NCI-H226 (cell line): ENCODE data around the gene RHEB.
A peak's percentile ranks its signal among the peaks of the same experiment; 100 is the strongest.

Source experiments
- DNase-seq: peaks from one replicate; pipeline ENCODE4 v3.0.0-alpha.2; 2015

Gene RHEB

DNA sequence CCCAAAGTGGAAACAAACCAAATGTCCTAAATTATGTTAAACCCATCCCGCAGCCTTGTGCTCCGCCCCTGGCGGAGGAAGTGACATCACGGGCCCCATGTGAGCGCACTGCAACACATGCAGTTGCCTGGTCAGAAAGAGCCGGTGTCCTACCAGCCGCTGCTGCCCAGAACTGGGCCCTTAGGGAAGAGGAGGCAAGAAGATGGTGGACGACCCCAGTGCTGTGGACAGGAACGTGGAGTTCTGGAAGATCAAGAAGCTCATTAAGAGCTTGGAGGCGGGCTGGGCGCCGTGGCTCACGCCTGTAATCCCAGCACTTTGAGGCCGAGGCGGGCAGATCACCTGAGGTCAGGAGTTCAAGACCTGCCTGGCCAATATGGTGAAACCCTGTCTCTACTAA lies 18.0 kb downstream of the RHEB start:
- no peak for DNase-seq

DNA sequence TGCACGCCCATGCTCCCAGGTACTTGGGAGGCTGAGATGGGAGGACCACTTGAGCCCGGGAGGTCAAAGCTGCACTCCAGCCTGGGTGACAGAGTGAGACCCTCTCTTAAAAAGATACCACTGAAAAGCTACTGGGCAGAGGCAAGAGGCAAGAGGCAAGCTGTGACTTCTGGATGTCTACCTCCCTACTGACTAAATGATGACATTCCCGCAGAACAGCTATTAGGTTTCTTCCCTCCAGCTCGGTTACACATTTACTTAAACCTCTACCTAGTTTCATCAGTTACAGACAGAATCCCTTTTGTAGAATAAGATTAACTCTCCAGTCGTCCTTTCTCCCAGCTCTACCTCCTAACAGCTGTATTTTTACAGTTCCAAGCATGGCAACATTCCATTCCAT lies 21.2 kb downstream of the RHEB start:
- no peak for DNase-seq

GRCh38 chr7:151497306-151497871 lies 22.3 kb downstream of the RHEB start:
- DNase-seq: no peak

DNA sequence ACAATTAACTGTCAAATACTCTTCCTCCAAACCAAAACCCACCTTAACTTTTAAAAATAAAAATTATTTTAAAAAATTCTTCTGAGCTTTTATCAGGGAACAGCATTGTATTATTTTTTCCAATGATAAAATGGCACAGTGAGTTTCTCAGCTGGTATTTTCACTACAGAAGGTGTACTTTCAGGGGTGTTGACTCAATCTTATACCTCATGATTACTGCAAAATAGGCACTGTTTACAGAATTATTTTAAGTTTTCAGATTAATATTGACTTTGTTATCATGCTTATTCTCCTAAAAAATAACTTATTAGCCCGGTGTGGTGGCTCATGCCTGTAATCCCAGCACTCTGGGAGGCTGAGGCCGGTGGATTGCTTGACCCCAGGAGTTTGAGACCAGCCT lies 24.3 kb downstream of the RHEB start:
- no peak for DNase-seq

DNA sequence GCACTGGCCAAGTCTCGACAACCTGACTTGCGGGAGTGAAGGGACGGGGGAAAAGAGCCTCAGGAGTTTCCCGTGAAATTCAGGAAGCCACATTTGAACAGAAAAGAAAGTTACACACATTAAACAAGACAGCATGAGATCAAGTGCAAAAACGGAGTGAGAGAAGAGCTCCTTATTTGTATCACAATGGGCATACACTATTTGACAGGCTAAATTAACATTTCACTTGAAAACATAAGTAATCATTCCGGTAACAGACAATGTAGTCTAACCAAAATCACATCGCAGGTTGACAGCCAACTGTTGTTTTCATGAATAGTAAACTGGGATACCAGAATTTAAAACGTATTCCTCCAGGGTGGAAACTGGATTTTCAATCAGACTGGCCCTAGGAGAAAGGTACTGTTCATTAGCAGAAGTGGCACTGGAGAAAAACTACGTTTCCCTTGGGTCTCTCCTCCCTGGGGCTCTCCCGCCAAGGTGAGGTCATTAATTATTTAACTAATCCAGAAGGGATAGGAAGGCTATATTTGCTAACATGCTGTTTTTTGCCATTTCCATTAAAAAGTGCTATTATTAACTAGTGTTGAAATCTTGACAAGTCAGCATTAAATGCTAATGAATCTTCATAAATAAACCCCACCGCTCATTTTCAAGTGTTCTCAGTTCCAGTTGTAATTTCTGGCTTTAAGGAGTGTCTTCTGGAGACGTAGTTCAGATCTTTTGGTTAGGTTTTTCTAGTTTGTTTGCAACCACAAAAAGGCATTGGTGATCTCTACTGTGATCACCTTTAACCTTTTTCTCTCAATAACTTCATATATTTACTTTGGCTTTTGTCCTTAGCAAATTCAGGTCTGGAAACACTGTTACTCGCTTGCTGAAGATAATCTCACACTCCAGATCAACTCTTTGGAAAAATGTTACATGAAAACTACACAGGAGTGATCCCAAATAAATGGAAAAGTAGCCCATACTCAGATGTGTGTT lies 25.1 kb downstream of the RHEB start:
- DNase-seq: no peak

- DNase-seq: no peak
These were observed 26.6 kb downstream of the RHEB start for GRCh38 chr7:151493083-151493482.

- DNase-seq: peak; percentile 97
These were observed 27.8 kb downstream of the RHEB start for GRCh38 chr7:151491859-151492258.

GRCh38 chr7:151490456-151491105 lies 29.1 kb downstream of the RHEB start:
- DNase-seq: no peak

DNA sequence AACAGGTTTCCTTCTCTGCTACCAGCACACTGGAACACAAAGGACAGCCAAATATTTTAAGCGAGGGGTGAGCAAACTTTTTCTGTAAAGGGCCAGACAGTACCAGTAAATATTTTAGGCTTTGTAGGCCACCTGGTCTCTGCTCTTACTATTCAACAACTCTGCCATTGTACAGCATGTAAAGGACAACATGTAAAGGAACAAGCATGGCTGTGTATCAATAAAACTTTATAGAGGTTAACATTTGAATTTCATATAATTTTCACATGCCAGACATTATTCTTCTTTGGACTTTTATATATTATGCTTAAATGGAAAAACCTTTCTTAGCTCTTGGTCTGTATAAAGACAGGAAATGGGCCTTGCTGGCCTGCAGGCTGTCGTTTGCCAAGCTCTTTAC lies 30.2 kb downstream of the RHEB start:
- DNase-seq: no peak

- DNase-seq: no peak
These were observed 31.6 kb downstream of the RHEB start for GRCh38 chr7:151488096-151488495.

- no peak for DNase-seq
These were observed 32.5 kb downstream of the RHEB start for GRCh38 chr7:151487228-151487627.

GRCh38 chr7:151486074-151486473 lies 33.6 kb downstream of the RHEB start:
- DNase-seq: no peak

DNA sequence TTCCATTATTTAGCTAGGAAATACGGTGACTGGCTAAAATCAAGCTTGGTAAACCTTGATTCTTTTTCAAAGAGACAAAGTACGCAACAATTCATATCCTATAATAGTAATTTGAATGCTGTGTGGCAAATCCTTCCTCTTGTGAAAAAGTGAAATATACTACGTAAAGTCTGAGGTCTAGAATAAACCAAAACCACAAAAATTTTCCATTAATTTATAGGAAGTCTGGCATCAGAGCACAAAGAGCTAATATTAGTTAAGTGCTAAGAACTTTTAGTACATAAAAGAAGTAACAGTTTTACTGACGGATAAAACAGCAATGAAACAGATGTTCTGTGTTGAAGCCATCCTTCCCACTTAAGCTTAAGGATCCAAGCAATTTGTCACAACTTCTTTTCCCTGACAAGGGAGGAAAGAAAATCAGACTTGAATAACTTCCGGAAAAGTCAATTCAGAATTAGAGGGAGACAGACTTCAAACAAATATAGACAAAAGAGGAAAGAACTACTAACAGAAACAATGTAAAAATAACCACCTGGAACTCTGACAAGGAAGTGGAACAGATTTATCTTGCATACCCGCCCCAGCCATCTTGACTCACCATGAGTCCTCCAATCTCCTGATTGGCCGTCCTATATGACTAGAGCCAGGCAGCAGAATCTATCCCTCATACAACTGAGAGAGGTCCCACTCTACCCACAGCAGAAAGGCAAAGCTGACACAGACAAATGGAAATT lies 34.6 kb downstream of the RHEB start:
- DNase-seq: peak; percentile 76

DNA sequence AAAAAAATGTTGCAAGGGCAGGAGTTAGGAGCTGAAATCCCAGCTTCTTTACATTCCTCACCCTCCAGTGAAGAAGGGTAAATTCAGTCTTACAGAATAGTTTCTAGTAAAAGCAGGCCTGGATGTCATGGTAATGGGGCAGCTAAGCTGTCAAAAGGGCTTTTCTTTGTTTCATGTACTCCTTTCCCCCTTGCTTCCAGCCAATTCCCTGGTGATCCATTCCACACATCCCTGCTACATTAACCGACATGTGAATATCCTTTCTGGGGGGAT lies 36.0 kb downstream of the RHEB start:
- DNase-seq: no peak

GRCh38 chr7:151482883-151483710 lies 36.6 kb downstream of the RHEB start:
- DNase-seq: no peak

DNA sequence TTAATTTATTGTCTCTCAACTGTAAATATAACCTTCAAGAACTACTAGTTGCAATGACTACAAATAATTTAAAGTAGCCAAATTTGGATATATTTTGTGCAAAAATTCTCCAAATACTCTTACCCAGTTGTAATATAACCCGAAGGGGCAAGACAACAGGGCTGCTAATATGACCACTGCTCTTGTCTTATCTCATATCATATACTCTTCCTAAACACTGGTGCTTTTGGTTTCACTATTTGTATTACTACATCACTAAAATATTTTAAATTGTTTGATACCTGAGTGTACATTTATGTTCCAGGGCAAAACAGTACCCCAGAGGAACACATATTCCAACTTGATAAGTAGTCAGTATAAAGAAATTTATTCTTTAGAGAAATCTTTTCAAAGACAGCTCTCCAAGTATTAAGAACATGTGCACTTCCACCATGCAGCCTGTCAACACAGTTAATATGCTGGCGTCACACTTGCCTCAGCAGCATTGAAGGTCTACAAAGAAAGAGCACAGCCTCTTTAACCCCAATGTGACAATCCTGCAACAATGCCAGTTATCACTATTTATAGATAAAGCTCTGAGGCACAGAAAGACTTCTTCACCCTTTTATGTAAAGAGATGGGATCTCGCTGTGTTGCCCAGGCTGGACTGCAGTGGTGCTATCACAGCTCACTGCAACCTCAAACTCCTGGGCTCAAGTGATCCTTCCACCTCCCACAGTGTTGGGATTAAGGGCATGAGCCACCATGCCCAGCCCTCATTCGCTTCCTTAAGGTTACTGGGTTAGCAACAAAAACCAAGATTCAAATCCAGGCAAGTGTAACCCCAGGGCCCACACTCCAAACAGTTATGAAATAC lies 37.8 kb downstream of the RHEB start:
- no peak for DNase-seq

DNA sequence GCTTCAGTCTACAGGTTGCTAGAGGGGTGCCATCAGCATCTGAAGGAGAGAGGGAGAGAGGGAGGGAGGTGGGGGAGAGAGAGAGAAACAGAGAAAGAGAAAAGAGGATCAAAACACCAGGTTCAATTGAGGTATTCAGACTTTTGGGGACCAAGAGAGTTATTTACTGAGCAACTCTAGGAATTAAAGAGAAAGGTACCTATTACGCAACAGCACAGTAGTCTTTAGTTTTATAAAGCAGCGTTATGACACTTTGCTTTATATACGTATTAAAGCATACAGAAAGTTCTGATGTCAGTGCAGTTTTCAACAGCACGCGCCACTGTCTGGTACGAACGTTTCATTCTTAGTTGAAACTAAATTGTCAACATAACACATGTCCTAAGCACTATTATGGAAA lies 41.8 kb downstream of the RHEB start:
- DNase-seq: no peak

- DNase-seq: no peak
These were observed 46.9 kb downstream of the RHEB start for GRCh38 chr7:151472644-151473380.

- no peak for DNase-seq
These were observed 49.0 kb downstream of the RHEB start for GRCh38 chr7:151470711-151471110.

DNA sequence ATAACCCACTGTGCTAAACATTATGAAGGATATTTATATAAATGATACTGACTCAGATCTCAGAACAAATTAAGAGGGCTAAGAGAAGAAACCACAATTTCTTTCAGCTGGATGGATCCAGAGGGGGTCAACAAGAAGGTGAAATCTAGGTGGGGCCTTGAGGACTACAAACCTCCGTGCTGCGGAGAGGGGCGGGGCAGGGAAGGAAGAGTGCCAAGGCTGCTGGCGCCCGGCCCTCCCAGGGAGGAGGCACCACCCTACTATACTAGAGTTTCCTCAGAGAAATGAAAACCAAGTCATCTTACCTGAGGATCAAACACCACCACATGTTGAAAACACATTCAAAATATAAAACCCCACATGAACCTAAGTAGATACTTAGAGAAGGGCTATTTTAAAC lies 50.4 kb downstream of the RHEB start:
- no peak for DNase-seq
